Measurements from ENCODE around the gene DUSP8.
"Not testable (repeated sequence)": the region's sequence is repeated elsewhere in the genome, so short reads cannot be mapped to it uniquely, and the experiment has no call there.

DNA sequence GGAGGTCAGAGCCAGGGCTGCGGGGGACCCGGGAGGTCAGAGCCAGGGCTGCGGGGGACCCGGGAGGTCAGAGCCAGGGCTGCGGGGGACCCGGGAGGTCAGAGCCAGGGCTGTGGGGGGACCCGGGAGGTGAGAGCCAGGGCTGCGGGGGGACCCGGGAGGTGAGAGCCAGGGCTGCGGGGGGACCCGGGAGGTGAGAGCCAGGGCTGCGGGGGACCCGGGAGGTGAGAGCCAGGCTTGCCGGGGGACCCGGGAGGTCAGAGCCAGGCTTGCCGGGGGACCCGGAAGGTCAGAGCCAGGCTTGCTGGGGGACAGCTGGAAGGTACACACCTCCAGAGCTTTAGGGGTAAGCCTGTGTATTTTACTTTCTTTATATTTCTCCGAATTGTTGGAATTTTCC, 61.7 kb downstream of the DUSP8 start:
- TF ChIP-seq, protein P1, sequence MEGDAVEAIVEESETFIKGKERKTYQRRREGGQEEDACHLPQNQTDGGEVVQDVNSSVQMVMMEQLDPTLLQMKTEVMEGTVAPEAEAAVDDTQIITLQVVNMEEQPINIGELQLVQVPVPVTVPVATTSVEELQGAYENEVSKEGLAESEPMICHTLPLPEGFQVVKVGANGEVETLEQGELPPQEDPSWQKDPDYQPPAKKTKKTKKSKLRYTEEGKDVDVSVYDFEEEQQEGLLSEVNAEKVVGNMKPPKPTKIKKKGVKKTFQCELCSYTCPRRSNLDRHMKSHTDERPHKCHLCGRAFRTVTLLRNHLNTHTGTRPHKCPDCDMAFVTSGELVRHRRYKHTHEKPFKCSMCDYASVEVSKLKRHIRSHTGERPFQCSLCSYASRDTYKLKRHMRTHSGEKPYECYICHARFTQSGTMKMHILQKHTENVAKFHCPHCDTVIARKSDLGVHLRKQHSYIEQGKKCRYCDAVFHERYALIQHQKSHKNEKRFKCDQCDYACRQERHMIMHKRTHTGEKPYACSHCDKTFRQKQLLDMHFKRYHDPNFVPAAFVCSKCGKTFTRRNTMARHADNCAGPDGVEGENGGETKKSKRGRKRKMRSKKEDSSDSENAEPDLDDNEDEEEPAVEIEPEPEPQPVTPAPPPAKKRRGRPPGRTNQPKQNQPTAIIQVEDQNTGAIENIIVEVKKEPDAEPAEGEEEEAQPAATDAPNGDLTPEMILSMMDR (IDR thresholded peaks at IDR 0.05) = not testable (repeated sequence)
- TF ChIP-seq POLR2A (IDR thresholded peaks at IDR 0.05; ENCODE audit: low read depth); EP300 (IDR thresholded peaks at IDR 0.05): not testable (repeated sequence)

All from esophagus muscularis mucosa (tissue), 4 donors.